Measurements from ENCODE around the gene ZNF397. TPM values are rescaled to one million over a fixed set of nuclear protein-coding genes. Genes with fewer than 3 reads are reported as not detected.

The ZNF397 gene
- total and polyA plus RNA-seq, 9 of the 15 experiments (the other 6 are each of a cell fraction or from before 2014, with no cell fraction given) = 6.4 to 24.2 (median 19.3) TPM

GRCh38 chr18:35240664-35241447 lies at the start of gene ZNF397 (continued):
- TF ChIP-seq ZNF318 (IDR thresholded peaks at IDR 0.05; ENCODE audit: borderline replicate concordance in 1 of 2, low read depth in 1 of 2) (no peak), E2F5 (CRISPR knock-in tag; IDR thresholded peaks at IDR 0.05) (no peak), ILF3 (IDR thresholded peaks at IDR 0.05; ENCODE audit: borderline replicate concordance) (no peak), TAL1 (IDR thresholded peaks at IDR 0.05) (0 out of 2 replicates have a peak, but pooled peaks have one; percentile 2), ZNF3 (CRISPR knock-in tag; IDR thresholded peaks at IDR 0.05) (no peak), NFYB (IDR thresholded peaks at IDR 0.05; ENCODE audit: extremely low read depth, insufficient read length) (peak; percentile 85), PRMT5 (CRISPR knock-in tag; IDR thresholded peaks at IDR 0.05) (no peak), MEF2A (IDR thresholded peaks at IDR 0.05; ENCODE audit: control insufficient read depth, low read depth, low read length) (no peak), XRCC4 (IDR thresholded peaks at IDR 0.05; ENCODE audit: extremely low read depth, insufficient read depth, insufficient read length) (no peak), PCBP1 (IDR thresholded peaks at IDR 0.05; ENCODE audit: low read depth, low read length, poor library complexity, severe bottlenecking) (peak; percentile 75), SOX6 (IDR thresholded peaks at IDR 0.05) (peak; percentile 52), ZNF644 (tag; IDR thresholded peaks at IDR 0.05; ENCODE audit: low read depth) (no peak), TBL1XR1 (IDR thresholded peaks at IDR 0.05; ENCODE audit: low read length in 2 of 2) (peak in 1 of 2 experiments; percentile 26; a peak in 1 of 4 replicates), VEZF1 (CRISPR knock-in tag; IDR thresholded peaks at IDR 0.05) (peak; percentile 83), IFI16 (CRISPR knock-in tag; IDR thresholded peaks at IDR 0.05) (no peak), HNRNPUL1 (IDR thresholded peaks at IDR 0.05; ENCODE audit: low read length) (no peak), ZSCAN29 (IDR thresholded peaks at IDR 0.05) (no peak), NFIX (CRISPR knock-in tag; IDR thresholded peaks at IDR 0.05; ENCODE audit: low read depth) (no peak)

Measured in K562 (cell line).